Prostate gland (tissue), 2 donors: Measurements from ENCODE around the gene ANKRD63. TPM values are rescaled to one million over a fixed set of nuclear protein-coding genes. Genes with fewer than 3 reads are reported as not detected.

ENCODE experiments used
- DNase-seq: peaks from one replicate; pipeline ENCODE4 v3.0.0-alpha.2; 2019; ENCODE audit warnings: low spot score
- H3K27ac ChIP-seq, 2 donors: fragments of 200-600 bp; sonication (generic); 2 replicates each; pipeline ENCODE4 v1.5.1; 2017 to 2019
- H3K27me3 ChIP-seq: fragments of 200-600 bp; sonication (generic); replicated peaks from 2 replicates; pipeline ENCODE4 v1.5.1; 2019; ENCODE audit not compliant: insufficient read depth
- H3K36me3 ChIP-seq, 2 donors: fragments of 200-600 bp; sonication (generic); 1 replicate in 1 of 2; 2 replicates in 1 of 2; pipeline versions ENCODE4 v1.5.1 to v1.8.1; 2017 to 2019
- H3K4me1 ChIP-seq: fragments of 200-600 bp; sonication (generic); replicated peaks from 2 replicates; pipeline ENCODE4 v1.5.1; 2019
- H3K4me3 ChIP-seq, 2 donors: fragments of 200-600 bp; sonication (generic); 2 replicates each; pipeline ENCODE4 v1.5.1; 2017 to 2019
- H3K9me3 ChIP-seq: fragments of 200-600 bp; sonication (generic); 2 replicates; pipeline ENCODE4 v1.5.1; 2017
- CTCF ChIP-seq, 4 experiments: fragments of 200-600 bp in 2 of 4; fragments of 450-650 bp in 2 of 4; sonication (generic) in 2 of 4; IDR thresholded peaks; 1 replicate in 3 of 4; 2 replicates in 1 of 4; pipeline ENCODE4 v1.5.1; 2016 to 2019; ENCODE audit warnings: antibody characterized with exemption in 4 of 4, mild to moderate bottlenecking in 2 of 4, moderate library complexity in 2 of 4
- POLR2A ChIP-seq: fragments of 450-650 bp; IDR thresholded peaks from one replicate; pipeline ENCODE4 v1.6.1; 2016; ENCODE audit warnings: antibody characterized with exemption, mild to moderate bottlenecking
- POLR2AphosphoS5 ChIP-seq: sonication (generic); formaldehyde crosslinking; IDR thresholded peaks from one replicate; pipeline ENCODE4 v1.6.1; 2017; ENCODE audit warnings: antibody characterized with exemption
- WGBS: methylation state at CpG from one replicate; pipeline ENCODE4 v1.1.5; 2018; 5-methylcytosine and 5-hydroxymethylcytosine counted together
- intact Hi-C: fragments of 100-400 bp; cut with DNase I; formaldehyde crosslinking; loops from one replicate; pipeline ENCODE4 v1.14.2; 2022
- total RNA-seq, 2 donors: library from RNA; depleted of rRNA; stranded (reverse); fragments of >200 nt; gene quantifications; one replicate each; pipeline ENCODE4 v1.1.0, GENCODE V29; 2016

ANKRD63 gene
- total RNA-seq, 2 donors from 2014 or later: 2.7 TPM; not detected in 1

- peak overlapping the region; percentile 70 to 77 for H3K4me3 ChIP-seq
- no peak for DNase-seq
- H3K9me3 ChIP-seq: no peaks in the 10 kb centered on the region
- 47% methylated on average over 24 of the region's 26 CpGs for WGBS
- H3K4me1 ChIP-seq: peaks cover 4% of the 10 kb centered on the region
- peak overlapping the region; percentile 58 to 69 for H3K27ac ChIP-seq
- H3K36me3 ChIP-seq: no peaks in the 10 kb centered on the region
- no peaks in the 10 kb centered on the region for H3K27me3 ChIP-seq
- TF ChIP-seq POLR2A (no peak), POLR2AphosphoS5 (no peak), CTCF (IDR thresholded peaks at IDR 0.05) (no peak)
- intact Hi-C loops: loop anchor here (2.0 to 5.0 kb wide), 2 partner anchors 18 to 35 kb away; partner anchors contain the start of genes CCDC9B and DISP2
These were observed 39.8 kb upstream of the ANKRD63 start for GRCh38 chr15:40322531-40323238.

GRCh38 chr15:40320931-40321371, 38.1 kb upstream of the ANKRD63 start:
- Histone ChIP-seq H3K36me3 (no peaks in the 10 kb centered on the region), H3K4me1 (peaks cover 4% of the 10 kb centered on the region), H3K27ac (no peak overlapping the region), H3K9me3 (no peaks in the 10 kb centered on the region), H3K27me3 (no peaks in the 10 kb centered on the region), H3K4me3 (no peak overlapping the region)
- TF ChIP-seq POLR2AphosphoS5 (peak; percentile 50), POLR2A (no peak), CTCF (IDR thresholded peaks at IDR 0.05) (peak; percentile 69 to 92 (median 84))
- intact Hi-C loops: loop anchor here (5.0 kb wide), 1 partner anchor 36 kb away; the partner anchor contains the start of gene DISP2
- WGBS: 1% methylated on average over 2 of the region's 2 CpGs
- DNase-seq: peak; percentile 70

GRCh38 chr15:40320409-40320808, 37.5 kb upstream of the ANKRD63 start:
- no peaks in the 10 kb centered on the region for H3K36me3 ChIP-seq
- no peaks in the 10 kb centered on the region for H3K27me3 ChIP-seq
- H3K9me3 ChIP-seq: no peaks in the 10 kb centered on the region
- intact Hi-C loops: loop anchor here (5.0 kb wide), 1 partner anchor 37 kb away; the partner anchor contains the start of gene DISP2
- WGBS: 100% methylated on average over 1 of the region's 1 CpG
- H3K4me1 ChIP-seq: peaks cover 4% of the 10 kb centered on the region
- DNase-seq: no peak
- no peak overlapping the region for H3K27ac ChIP-seq
- TF ChIP-seq POLR2AphosphoS5 (no peak), CTCF (IDR thresholded peaks at IDR 0.05) (no peak), POLR2A (no peak)
- H3K4me3 ChIP-seq: no peak overlapping the region

- TF ChIP-seq CTCF (IDR thresholded peaks at IDR 0.05): no peak
- no peak for TF ChIP-seq POLR2A
- no peak for TF ChIP-seq POLR2AphosphoS5
- H3K27me3 ChIP-seq: no peaks in the 10 kb centered on the region
- no peaks in the 10 kb centered on the region for H3K36me3 ChIP-seq
- no peak for DNase-seq
- H3K27ac ChIP-seq: no peak overlapping the region
- no peak overlapping the region for H3K4me3 ChIP-seq
- no peaks in the 10 kb centered on the region for H3K9me3 ChIP-seq
- intact Hi-C loops: no loop called here
- 64% methylated on average over 4 of the region's 4 CpGs for WGBS
- H3K4me1 ChIP-seq: no peaks in the 10 kb centered on the region
These were observed 34.7 kb upstream of the ANKRD63 start for GRCh38 chr15:40317580-40317979.

- intact Hi-C loops: no loop called here
- no peak for DNase-seq
These were observed 34.1 kb upstream of the ANKRD63 start for GRCh38 chr15:40316931-40317330.

More at GRCh38 chr15:40316931-40317330, 34.1 kb upstream of the ANKRD63 start:
- H3K27ac ChIP-seq: no peak overlapping the region
- H3K4me3 ChIP-seq: no peak overlapping the region
- H3K9me3 ChIP-seq: no peaks in the 10 kb centered on the region
- no peaks in the 10 kb centered on the region for H3K27me3 ChIP-seq
- H3K4me1 ChIP-seq: no peaks in the 10 kb centered on the region
- H3K36me3 ChIP-seq: no peaks in the 10 kb centered on the region
- no peak for TF ChIP-seq CTCF (IDR thresholded peaks at IDR 0.05)
- TF ChIP-seq POLR2A: no peak
- TF ChIP-seq POLR2AphosphoS5: no peak
- 71% methylated on average over 3 of the region's 3 CpGs for WGBS
